Measurements from ENCODE around the gene SPTB. TPM values are rescaled to one million over a fixed set of nuclear protein-coding genes. Genes with fewer than 3 reads are reported as not detected.

The SPTB gene
- total RNA-seq, 1 experiment from 2014 or later = 2.3 TPM

- no peak overlapping the region for H4K8ac ChIP-seq (replicated peaks; ENCODE audit: insufficient read length, low read depth, low read length)
These were observed 15.4 kb downstream of the SPTB start for GRCh38 chr14:64864258-64864657.

More at GRCh38 chr14:64864258-64864657, 15.4 kb downstream of the SPTB start:
- Mint-ChIP-seq H3K4me3 (no peak overlapping the region), H3K27ac (no peak overlapping the region), H3K4me1 (peaks cover 32 to 33% of the 10 kb centered on the region in 2 experiments), H3K36me3 (ENCODE audit: insufficient read depth in 1 of 3, low read depth in 3 of 3) (no peaks in the 10 kb centered on the region), H3K9me3 (no peaks in the 10 kb centered on the region), H3K27me3 (ENCODE audit: low read depth) (peaks cover 2% of the 10 kb centered on the region; the same call in 1 of the 2 replicates)
- H4K20me1 ChIP-seq (ENCODE audit: control insufficient read depth, insufficient read depth, insufficient read length) = no peaks in the 10 kb centered on the region
- no peak overlapping the region for H2BK20ac ChIP-seq (ENCODE audit: low read depth, low read length, poor library complexity, severe bottlenecking)
- no peak overlapping the region for H4K5ac ChIP-seq (ENCODE audit: insufficient read length, low read depth, low read length)
- no CpG with 5 or more reads among the region's 1 CpG for WGBS (ENCODE audit: extremely low coverage, insufficient read length, low lambda C conversion rate)
- H2BK15ac ChIP-seq (ENCODE audit: low read depth, low read length) = no peak overlapping the region
- H3K23me2 ChIP-seq (ENCODE audit: insufficient read length, low read depth, low read length, poor library complexity, severe bottlenecking) = no peaks in the 10 kb centered on the region
- no peak overlapping the region for H4K91ac ChIP-seq (ENCODE audit: insufficient read length, low read depth, low read length)
- H3K79me1 ChIP-seq (ENCODE audit: insufficient read depth, low read depth, low read length, poor library complexity, severe bottlenecking) = no peaks in the 10 kb centered on the region
- H3K4me2 ChIP-seq (ENCODE audit: insufficient read depth, insufficient read length, low read length) = no peak overlapping the region
- TF ChIP-seq CTCF (conservative IDR thresholded peaks at IDR 0.05) = no peak
- no peak overlapping the region for H3K14ac ChIP-seq (ENCODE audit: insufficient read depth, low read length)
- H2BK5ac ChIP-seq (ENCODE audit: insufficient read length, low read length) = no peak overlapping the region
- H3K27me3 ChIP-seq (ENCODE audit: insufficient read depth, low read length) = no peaks in the 10 kb centered on the region
- no peak overlapping the region for H2BK120ac ChIP-seq (ENCODE audit: low read depth, low read length, poor library complexity, severe bottlenecking)
- no peak overlapping the region for H3K18ac ChIP-seq (ENCODE audit: insufficient read length, low read depth, low read length)
- no peak overlapping the region for H2BK12ac ChIP-seq (ENCODE audit: insufficient read length, low read depth, low read length)
- no peak overlapping the region for H3K4ac ChIP-seq (ENCODE audit: low read depth, low read length)
- no peak overlapping the region for H2AFZ ChIP-seq (ENCODE audit: low read length)
- no peak overlapping the region for H2AK5ac ChIP-seq (ENCODE audit: insufficient read length, low read length)
- no peak overlapping the region for H3T11ph ChIP-seq (ENCODE audit: low read length)
- no peak overlapping the region for H3K56ac ChIP-seq (ENCODE audit: insufficient read length, low read depth, low read length)
- peaks cover 4% of the 10 kb centered on the region; the same call in 1 of the 2 replicates for H3K4me1 ChIP-seq (ENCODE audit: insufficient read depth, low read length)
- H3K79me2 ChIP-seq (ENCODE audit: insufficient read depth, low read length) = no peaks in the 10 kb centered on the region
- no peak for DNase-seq
- H3K9me3 ChIP-seq (ENCODE audit: control insufficient read depth, low read depth, low read length) = no peaks in the 10 kb centered on the region
- H3K9ac ChIP-seq (ENCODE audit: extremely low read depth, insufficient read length, low read length) = no peak overlapping the region
- no peak overlapping the region for H3K23ac ChIP-seq (ENCODE audit: insufficient read length, low read depth, low read length)
- H3K27ac ChIP-seq (ENCODE audit: insufficient read length, low read depth, low read length) = no peak overlapping the region
